Osteoblast (primary cell): ENCODE data around the gene WRNIP1. TPM values are rescaled to one million over a fixed set of nuclear protein-coding genes. Genes with fewer than 3 reads are reported as not detected.

ENCODE experiments used
- DNase-seq: peaks from one replicate; pipeline ENCODE4 v3.0.0; 2011; ENCODE audit warnings: low spot score, mixed read lengths; ENCODE audit not compliant: insufficient read length; ENCODE audit errors: missing footprints
- H2AFZ ChIP-seq: 2 replicates; pipeline ENCODE4 v1.6.0; 2011; ENCODE audit warnings: mild to moderate bottlenecking, low read length
- H3K27ac ChIP-seq: 2 replicates; pipeline ENCODE4 v1.5.1; 2011; ENCODE audit warnings: mild to moderate bottlenecking, low read depth, low read length, moderate library complexity
- H3K27me3 ChIP-seq: 2 replicates; pipeline ENCODE4 v1.6.0; 2012; ENCODE audit warnings: mild to moderate bottlenecking, control low read depth, inconsistent platforms, low read length, moderate library complexity; ENCODE audit not compliant: insufficient read depth
- H3K36me3 ChIP-seq: 2 replicates; pipeline ENCODE4 v1.5.1; 2011; ENCODE audit warnings: mild to moderate bottlenecking, low read length, control low read depth, moderate library complexity; ENCODE audit not compliant: insufficient read depth
- H3K4me1 ChIP-seq: 2 replicates; pipeline ENCODE4 v1.5.1; 2011; ENCODE audit warnings: mild to moderate bottlenecking, low read length, control low read depth, moderate library complexity; ENCODE audit not compliant: insufficient read depth
- H3K4me2 ChIP-seq: 2 replicates; pipeline ENCODE4 v1.6.0; 2011; ENCODE audit warnings: mild to moderate bottlenecking, low read length; ENCODE audit not compliant: insufficient read depth
- H3K4me3 ChIP-seq: fragments of 200-600 bp; sonication (generic); 3 replicates; pipeline ENCODE4 v1.5.1; 2012; ENCODE audit warnings: mild to moderate bottlenecking, low read length, inconsistent platforms; ENCODE audit not compliant: insufficient read depth
- H3K79me2 ChIP-seq: 2 replicates; pipeline ENCODE4 v1.6.0; 2012; ENCODE audit warnings: mild to moderate bottlenecking, low read length, control low read depth, inconsistent platforms; ENCODE audit not compliant: insufficient read depth
- H3K9me3 ChIP-seq: 2 replicates; pipeline ENCODE4 v1.5.1; 2011; ENCODE audit warnings: low read depth, low read length, control low read depth
- H4K20me1 ChIP-seq: 2 replicates; pipeline ENCODE4 v1.6.0; 2012; ENCODE audit warnings: mild to moderate bottlenecking, low read length, control low read depth; ENCODE audit not compliant: insufficient read depth
- CTCF ChIP-seq: IDR thresholded peaks from 2 replicates; pipeline ENCODE4 v1.5.1; 2011; ENCODE audit warnings: mild to moderate bottlenecking, low read depth, low read length, moderate library complexity; ENCODE audit errors: extremely low read depth
- total RNA-seq: library from RNA; depleted of rRNA; stranded (reverse); fragments of >200 nt; gene quantifications from 2 replicates; pipeline ENCODE4 v1.2.3, GENCODE V29; 2012

The WRNIP1 gene
- total RNA-seq, 1 donor: 25.3 TPM

DNA sequence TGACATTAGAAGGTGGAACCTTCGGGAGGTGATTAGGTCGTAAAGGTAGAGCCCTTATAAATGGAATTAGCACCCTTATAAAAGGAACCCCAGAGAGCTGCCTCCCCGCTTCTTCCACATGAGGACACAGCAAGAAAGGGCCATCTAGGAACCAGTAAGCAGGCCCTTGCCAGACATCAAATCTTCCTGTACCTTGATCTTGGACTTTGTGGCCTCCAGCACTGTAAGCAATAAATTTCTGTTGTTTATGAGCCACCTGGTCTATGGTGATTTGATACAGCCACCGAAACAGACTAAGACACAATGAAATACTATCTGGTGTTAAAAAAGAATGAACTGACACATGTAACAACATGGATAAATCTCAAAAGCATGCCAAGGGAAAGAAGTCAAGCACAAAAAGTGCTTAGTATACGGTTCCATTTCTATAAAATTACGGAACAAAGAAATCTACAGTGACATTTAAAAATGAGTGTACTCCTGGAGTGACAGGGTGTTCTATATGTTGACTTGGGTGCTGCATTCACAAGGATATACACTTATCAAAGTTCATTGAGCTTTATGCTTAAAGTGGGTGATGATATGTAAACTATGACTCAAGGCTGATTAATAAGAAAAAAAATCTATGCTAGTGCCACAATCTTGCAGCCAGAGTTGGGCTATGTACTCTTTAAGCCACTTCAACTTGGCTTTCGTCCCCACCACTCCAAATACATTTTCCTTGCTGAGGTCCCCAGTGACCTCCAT is 58.1 kb downstream of the WRNIP1 start:
- H3K4me1 ChIP-seq: peaks cover 15% of the 10 kb centered on the region
- no peak overlapping the region for H3K4me3 ChIP-seq
- H3K79me2 ChIP-seq: no peaks in the 10 kb centered on the region
- H3K4me2 ChIP-seq: no peak overlapping the region
- DNase-seq: no peak
- no peak overlapping the region for H3K27ac ChIP-seq
- H2AFZ ChIP-seq: no peak overlapping the region
- no peak for TF ChIP-seq CTCF
- H3K36me3 ChIP-seq: no peaks in the 10 kb centered on the region
- no peaks in the 10 kb centered on the region for H3K9me3 ChIP-seq
- no peaks in the 10 kb centered on the region for H4K20me1 ChIP-seq
- no peaks in the 10 kb centered on the region for H3K27me3 ChIP-seq

GRCh38 chr6:2826131-2826530 is 60.9 kb downstream of the WRNIP1 start:
- Histone ChIP-seq H3K4me1 (peaks cover 3% of the 10 kb centered on the region), H3K79me2 (no peaks in the 10 kb centered on the region), H3K27me3 (no peaks in the 10 kb centered on the region), H3K9me3 (no peaks in the 10 kb centered on the region), H2AFZ (no peak overlapping the region), H3K27ac (no peak overlapping the region), H4K20me1 (no peaks in the 10 kb centered on the region), H3K4me2 (no peak overlapping the region), H3K36me3 (no peaks in the 10 kb centered on the region), H3K4me3 (no peak overlapping the region)
- DNase-seq: no peak
- no peak for TF ChIP-seq CTCF

GRCh38 chr6:2827142-2827541 is 61.9 kb downstream of the WRNIP1 start:
- no peak for TF ChIP-seq CTCF
- no peaks in the 10 kb centered on the region for H3K79me2 ChIP-seq

GRCh38 chr6:2828629-2829028 is 63.4 kb downstream of the WRNIP1 start:
- Histone ChIP-seq H3K9me3 (no peaks in the 10 kb centered on the region), H3K27me3 (no peaks in the 10 kb centered on the region), H3K4me3 (no peak overlapping the region), H4K20me1 (no peaks in the 10 kb centered on the region), H3K4me2 (no peak overlapping the region), H3K27ac (no peak overlapping the region), H3K36me3 (peaks cover 3% of the 10 kb centered on the region), H3K4me1 (peaks cover 2% of the 10 kb centered on the region), H2AFZ (no peak overlapping the region), H3K79me2 (no peaks in the 10 kb centered on the region)
- TF ChIP-seq CTCF: no peak
- no peak for DNase-seq

More at GRCh38 chr6:2827142-2827541, 61.9 kb downstream of the WRNIP1 start:
- Histone ChIP-seq H3K4me2 (no peak overlapping the region), H3K27me3 (no peaks in the 10 kb centered on the region), H3K36me3 (no peaks in the 10 kb centered on the region), H3K4me3 (no peak overlapping the region), H3K9me3 (no peaks in the 10 kb centered on the region), H2AFZ (no peak overlapping the region), H4K20me1 (no peaks in the 10 kb centered on the region), H3K27ac (no peak overlapping the region), H3K4me1 (peaks cover 3% of the 10 kb centered on the region)
- no peak for DNase-seq
